D341Med (cell line): ENCODE measurements around the gene YTHDC1.
A peak's percentile ranks its signal among the peaks of the same experiment; 100 is the strongest.

Experiments used
- DNase-seq: peaks from one replicate; pipeline ENCODE4 v3.0.0; 2012; ENCODE audit warnings: low spot score

YTHDC1 gene

GRCh38 chr4:68358988-68359387 is 9.1 kb upstream of the YTHDC1 start:
- no peak for DNase-seq

GRCh38 chr4:68352791-68353190 is 2.9 kb upstream of the YTHDC1 start:
- no peak for DNase-seq

DNA sequence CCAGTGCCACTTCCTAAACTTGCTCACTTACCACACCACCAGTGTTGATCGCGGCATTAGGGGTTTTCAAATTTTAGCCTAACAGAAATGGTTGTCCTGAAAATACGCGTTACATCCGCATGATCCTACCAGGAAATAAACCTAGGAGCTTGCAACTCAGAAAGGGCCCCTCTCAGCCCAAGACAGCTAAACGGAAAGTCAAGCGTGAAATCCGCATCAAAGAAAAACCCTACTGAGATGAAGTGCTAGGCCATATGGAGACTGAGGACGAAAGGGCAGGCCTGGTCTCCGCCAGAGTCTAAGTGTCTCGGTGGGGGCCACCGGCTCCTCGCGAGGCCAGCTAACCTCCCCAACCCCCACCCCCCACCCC is 626 bp downstream of the YTHDC1 start:
- DNase-seq, result no peak

DNA sequence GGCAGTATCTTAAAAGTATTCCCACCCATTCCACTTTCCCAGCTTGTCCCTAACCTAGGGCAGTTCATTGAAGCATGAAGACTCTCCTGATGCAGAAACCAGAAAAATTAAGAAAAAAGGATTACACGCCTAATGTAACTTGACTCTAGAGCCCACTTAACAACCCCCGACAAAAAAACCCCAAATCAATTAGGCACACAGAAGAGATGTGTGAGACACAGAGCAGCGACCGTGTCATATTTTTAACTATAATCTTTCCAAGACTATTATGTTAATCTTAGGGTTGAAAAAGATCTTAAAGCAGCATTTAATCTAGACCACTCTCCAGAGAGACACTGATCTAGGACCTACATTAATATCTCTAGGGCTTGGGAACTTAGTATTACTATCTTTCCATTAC is 1.3 kb downstream of the YTHDC1 start:
- DNase-seq, result peak; percentile 18

- no peak for DNase-seq
Measured at GRCh38 chr4:68347845-68348244, 2.0 kb downstream of the YTHDC1 start.

GRCh38 chr4:68346461-68346860 is 3.4 kb downstream of the YTHDC1 start:
- DNase-seq, result no peak

DNA sequence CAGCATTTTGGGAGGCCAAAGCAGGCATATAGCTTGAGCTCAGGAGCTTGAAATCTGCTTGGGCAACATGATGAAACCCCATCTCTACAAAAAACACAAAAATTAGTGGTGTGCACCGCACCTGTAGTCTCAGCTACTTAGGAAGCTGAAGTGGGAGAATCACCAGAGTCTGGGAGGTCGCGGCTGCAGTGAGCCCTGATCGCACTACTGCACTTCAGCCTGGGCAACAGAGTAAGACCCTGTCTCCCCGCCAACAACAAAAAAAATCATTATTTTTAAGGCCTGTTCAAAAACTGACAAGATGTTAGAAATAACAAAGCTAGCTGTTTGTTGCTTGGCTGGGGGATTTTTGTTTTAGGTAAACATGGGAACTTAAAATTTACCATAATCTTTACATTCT is 5.1 kb downstream of the YTHDC1 start:
- no peak for DNase-seq

DNA sequence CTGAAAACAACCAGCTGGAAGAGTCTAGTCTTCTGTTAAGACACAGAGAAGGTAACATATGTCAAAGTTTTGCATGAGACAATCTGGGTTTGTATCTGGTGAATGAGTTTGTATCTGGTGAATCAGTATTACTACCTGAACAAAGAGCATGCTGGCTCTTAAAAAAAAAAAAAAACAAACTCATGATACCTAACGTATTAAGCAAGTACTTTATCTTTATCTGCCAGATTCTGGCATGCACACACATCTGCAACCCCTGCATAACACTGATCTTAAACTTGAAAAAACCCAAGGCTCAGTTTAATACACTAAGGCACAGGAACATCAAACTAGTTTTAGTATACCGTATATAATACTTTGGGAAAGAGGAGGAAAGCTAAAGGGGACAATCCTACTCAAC is 5.8 kb downstream of the YTHDC1 start:
- no peak for DNase-seq

- peak; percentile 21 for DNase-seq
Measured at GRCh38 chr4:68342134-68342533, 7.8 kb downstream of the YTHDC1 start.

DNA sequence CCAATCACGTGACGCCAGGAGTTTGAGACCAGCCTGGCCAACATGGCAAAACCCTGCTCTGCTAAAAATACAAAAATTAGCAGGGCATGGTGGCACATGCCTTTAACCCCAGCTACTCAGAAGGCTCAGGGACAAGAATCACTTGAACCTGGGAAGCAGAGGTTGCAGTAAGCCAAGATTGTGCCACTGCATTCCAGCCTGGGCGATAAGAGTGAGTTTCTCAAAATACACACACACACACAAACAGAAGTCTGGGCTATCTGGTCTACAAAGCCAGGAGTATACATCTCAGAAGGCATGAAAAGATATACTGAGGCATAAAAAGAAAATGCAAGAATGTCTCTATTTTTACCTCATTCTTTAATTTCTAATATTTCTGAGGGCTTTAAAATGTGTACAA is 11.3 kb downstream of the YTHDC1 start:
- no peak for DNase-seq

- DNase-seq, result no peak
Measured at GRCh38 chr4:68337522-68337921, 12.4 kb downstream of the YTHDC1 start.

- DNase-seq, result no peak
Measured at GRCh38 chr4:68337004-68337403, 12.9 kb downstream of the YTHDC1 start.

- DNase-seq, result no peak
Measured at GRCh38 chr4:68336530-68336929, 13.4 kb downstream of the YTHDC1 start.

GRCh38 chr4:68326141-68326540 is 23.7 kb downstream of the YTHDC1 start:
- no peak for DNase-seq

GRCh38 chr4:68324519-68325262 is 25.2 kb downstream of the YTHDC1 start:
- DNase-seq, result no peak

DNA sequence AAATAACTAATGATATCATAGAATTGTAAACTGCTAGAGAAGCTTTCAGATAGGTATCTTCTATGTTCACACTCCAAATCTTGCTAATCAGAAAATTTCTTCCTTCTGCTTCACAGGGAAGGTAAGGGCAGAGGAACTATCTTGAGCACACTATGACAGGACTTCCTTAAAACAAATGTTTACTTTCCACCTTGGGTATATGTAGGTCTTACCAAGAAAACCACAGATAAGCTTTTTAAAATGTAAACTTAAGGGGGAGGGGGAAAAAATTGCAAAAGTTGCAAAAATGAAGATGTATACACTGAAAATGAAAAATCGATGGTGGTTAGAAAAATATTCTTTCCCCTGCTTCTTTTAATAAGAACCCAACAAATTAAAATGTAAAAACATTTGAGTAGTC is 30.9 kb downstream of the YTHDC1 start:
- DNase-seq, result no peak

DNA sequence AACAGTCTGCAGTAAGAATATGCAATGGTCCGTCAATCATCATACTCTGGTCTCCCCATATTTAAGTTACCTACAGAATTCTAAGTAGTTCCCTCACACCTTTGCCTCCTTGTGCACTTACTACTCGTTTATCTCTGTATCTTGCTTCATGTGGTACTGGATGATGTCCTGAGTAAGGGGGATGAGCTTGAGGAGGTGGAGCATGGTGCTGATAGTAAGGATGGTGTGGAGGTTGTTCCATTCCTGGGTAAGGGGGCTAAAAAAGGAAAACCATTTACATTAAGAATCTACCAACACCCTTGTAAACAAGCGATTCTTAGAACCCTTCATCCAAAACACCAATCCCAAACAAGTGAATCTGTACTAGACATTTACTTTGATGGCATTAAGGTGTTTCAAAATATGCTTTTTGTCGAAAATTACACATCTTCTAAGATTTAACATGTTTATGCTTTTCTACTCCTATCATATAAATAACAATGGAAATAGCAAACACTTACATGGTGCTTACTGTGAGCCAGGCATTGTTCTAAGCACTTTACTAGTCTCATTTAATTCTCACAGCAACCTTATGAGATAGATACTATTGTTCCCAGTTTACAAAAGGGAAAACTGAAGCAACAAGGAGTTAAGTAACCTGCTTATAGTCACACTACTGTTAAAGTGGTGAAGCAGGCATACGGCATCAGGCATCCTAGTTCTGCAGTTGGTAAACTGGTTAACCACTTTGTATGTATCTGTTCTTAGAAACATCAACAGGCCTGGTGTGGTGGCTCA is 33.5 kb downstream of the YTHDC1 start:
- no peak for DNase-seq

DNA sequence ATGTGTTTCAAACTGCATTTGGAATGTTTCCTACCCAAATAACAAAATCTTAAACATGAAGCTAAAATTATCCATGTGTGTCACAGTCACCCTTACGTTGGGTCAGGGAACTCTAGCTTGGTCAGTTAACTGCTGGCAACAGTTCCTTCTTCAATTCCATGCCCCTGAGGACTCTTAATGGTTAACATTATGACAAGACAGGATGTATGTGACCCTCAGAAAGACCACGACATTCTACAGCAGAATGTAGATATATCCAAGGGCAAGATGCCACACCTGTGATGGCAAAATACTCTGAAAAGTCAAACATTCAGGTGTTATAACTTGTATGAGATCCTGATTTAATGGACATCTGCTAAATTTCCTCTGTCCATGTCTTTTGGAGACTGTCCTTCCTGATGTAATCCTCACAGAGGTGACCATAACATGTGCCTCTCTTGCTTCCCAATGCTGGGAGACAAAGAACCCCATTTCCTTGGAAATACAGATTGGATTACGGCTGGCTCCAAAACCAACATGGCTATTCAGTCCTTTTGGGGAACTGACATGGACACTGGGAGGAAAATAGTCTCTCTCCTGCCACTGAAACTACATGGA is 39.1 kb downstream of the YTHDC1 start:
- DNase-seq, result no peak

- no peak for DNase-seq
Measured at GRCh38 chr4:68304731-68305130, 45.2 kb downstream of the YTHDC1 start.

- DNase-seq, result no peak
Measured at GRCh38 chr4:68299492-68300457, 50.1 kb downstream of the YTHDC1 start.

GRCh38 chr4:68297137-68297536 is 52.8 kb downstream of the YTHDC1 start:
- DNase-seq, result no peak

GRCh38 chr4:68291256-68291655 is 58.6 kb downstream of the YTHDC1 start:
- DNase-seq, result no peak
